HG03025 (cell line): Measurements from ENCODE around the gene TDRD10.

Experiments used
- ATAC-seq: cut with Tn5 transposase; IDR thresholded peaks from one replicate; pipeline ENCODE4 v1.9.1; 2021; ENCODE audit warnings: mild to moderate bottlenecking, moderate library complexity; ENCODE audit not compliant: unreplicated experiment, low FRiP score

TDRD10 gene

DNA sequence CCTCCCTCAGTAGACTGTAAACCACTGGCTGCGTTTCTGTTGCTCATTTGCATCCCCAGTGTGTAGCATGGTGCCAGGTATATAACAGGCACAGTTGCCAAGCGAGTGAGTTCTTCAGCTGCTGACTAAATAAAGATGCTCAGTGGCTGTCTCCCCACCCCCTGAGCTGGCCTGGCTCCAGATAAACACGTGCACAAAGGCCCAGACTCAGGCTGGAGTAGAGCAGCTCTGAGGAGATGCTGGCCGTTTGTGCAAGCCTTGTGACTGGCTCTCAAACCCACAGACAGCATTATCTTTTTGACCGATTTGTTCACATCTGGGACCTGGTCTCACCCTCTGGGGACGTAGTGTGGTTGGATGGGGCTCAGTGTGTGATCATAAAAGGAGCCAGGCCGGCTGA lies 72.7 kb downstream of the TDRD10 start:
- no peak for ATAC-seq

DNA sequence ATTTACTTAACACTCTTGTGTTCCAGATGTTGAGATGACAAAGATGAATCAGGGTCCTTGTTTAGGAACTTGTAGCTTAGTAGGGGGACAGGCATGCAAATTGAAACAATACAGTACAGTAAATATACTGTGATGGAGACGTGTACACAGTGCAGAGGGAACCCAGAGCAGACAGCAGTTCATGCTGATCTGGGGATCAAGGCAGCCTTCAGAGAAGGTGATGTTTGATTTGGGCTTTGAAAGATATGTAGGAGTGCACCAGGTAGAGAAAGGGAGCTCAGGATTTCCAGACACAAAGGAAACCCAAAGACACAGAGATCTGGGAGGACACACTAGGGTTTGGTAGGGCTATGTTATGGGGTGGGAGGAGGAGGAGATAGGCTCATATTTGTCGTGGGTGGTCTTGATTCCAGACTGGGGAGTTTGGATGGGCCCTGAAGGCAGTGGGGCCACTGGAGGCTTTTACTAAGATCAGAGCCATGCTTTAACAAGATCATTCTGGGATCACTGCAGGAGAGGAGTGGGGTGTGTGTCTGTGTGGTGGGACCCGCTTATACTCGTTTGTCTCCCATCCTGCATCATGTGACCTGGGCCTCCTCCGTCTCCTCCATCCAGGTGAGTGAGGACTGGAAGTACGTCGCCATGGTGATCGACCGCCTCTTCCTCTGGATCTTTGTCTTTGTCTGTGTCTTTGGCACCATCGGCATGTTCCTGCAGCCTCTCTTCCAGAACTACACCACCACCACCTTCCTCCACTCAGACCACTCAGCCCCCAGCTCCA lies 73.3 kb downstream of the TDRD10 start:
- no peak for ATAC-seq

DNA sequence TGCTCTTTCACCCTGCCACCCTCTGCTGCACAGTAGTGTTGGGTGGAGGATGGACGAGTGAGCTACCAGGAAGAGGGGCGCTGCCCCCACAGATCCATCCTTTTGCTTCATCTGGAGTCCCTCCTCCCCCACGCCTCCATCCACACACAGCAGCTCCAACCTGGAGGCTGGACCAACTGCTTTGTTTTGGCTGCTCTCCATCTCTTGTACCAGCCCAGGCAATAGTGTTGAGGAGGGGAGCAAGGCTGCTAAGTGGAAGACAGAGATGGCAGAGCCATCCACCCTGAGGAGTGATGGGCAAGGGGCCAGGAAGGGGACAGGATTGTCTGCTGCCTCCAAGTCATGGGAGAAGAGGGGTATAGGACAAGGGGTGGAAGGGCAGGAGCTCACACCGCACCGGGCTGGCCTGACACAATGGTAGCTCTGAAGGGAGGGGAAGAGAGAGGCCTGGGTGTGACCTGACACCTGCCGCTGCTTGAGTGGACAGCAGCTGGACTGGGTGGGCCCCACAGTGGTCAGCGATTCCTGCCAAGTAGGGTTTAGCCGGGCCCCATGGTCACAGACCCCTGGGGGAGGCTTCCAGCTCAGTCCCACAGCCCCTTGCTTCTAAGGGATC lies 74.0 kb downstream of the TDRD10 start:
- ATAC-seq, result no peak

- no peak for ATAC-seq
Observed at GRCh38 chr1:154577346-154578057, 75.5 kb downstream of the TDRD10 start.

- ATAC-seq, result no peak
Observed at GRCh38 chr1:154578058-154578418, 76.0 kb downstream of the TDRD10 start.

DNA sequence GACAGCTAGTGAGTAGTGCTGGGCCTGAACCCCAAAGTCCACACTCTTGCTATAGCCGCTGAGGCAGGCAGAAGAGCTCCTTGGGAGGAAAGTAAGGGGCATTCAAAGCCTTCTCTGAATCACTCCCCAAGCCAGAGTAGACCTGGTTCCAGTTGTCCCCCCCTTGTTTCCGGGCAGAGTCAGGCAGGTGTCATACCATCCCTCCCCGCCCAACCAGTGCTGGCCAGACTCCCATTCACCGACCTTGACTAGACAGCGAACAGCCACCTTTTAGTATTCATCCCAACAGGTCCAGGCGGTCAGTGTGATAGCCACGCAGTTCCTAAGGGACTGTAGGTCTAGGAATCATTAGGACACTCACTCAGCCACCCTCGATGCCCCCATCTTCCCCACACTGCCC lies 77.4 kb downstream of the TDRD10 start:
- ATAC-seq, result no peak

GRCh38 chr1:154581766-154582165 lies 79.7 kb downstream of the TDRD10 start:
- ATAC-seq, result no peak

- no peak for ATAC-seq
Observed at GRCh38 chr1:154582885-154583284, 80.9 kb downstream of the TDRD10 start.

DNA sequence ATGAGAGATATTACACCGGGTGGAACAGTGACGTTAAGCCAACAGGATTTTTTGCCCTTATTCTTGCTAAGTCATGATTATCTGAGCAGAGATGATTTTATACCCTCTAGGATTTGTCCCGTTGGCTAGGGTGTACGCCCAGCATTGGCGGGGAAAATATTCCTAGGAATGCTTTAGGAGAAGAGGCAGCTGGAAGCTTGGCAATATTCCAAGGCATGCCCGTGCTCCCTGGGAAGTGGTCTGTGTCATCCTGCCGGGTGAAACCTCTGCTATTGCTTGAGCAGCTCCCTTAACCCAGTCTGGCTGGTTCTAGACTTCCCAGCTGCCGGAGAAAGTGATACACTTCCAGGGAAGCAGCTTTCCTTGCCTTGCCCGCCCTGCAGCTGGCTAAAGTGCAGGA lies 81.8 kb downstream of the TDRD10 start:
- no peak for ATAC-seq

GRCh38 chr1:154584267-154584994 lies 82.4 kb downstream of the TDRD10 start:
- ATAC-seq, result no peak

DNA sequence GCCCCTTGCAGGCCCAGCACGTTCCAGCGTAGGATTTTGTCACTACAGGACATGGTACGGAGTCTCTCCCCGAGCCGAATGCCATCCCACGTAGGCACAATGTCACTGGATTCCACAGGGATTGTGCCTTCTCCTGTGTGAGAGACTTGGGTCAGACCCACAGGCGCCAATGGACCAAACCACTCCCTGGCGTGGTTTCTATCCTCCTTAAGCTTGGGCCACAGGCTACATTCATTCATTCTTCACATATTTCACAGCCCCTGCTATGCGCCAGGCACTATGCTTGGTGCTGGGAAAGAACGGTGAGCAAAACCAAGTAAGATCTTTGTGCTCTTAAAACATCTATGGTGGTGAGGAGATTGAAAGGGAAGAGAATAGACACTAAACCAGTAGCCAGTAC lies 84.2 kb downstream of the TDRD10 start:
- no peak for ATAC-seq

GRCh38 chr1:154586641-154587040 lies 84.6 kb downstream of the TDRD10 start:
- no peak for ATAC-seq

DNA sequence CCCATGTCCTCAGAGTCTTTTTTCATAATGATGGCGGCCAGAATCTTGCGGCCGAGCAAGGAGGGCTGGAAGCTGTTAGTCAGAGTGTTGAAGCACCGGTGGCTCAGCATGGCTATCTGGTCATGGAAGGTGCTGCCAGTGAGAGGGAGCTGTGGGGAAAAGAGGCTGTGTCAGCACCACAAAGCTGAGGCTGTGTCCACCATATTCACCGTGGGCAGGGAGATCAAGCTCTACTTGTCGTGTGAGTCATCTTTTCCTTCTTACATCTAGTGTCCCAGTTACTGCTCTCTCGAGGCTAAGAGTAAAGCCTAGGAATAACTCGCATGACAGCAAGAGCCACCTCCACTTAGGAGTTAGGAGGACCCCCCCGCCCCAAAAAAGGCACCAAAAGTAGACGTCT lies 87.8 kb downstream of the TDRD10 start:
- ATAC-seq, result no peak

DNA sequence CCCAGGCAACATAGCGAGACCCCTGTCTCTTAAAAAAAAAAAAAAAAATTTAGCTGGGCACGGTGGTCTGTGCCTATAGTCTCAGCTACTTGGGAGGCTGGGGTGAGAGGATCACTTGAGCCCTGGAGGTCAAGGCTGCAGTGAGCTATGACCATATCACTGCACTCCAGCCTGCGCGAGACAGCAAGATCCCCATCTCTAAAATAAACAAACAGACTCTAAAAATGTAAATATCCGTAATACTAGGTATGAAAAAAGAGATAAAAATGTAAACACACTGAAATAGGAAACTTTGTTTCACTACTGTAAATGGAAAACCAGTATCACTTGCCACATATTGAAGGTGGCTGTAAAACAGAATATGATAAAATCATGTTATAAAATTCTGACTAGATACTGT lies 88.7 kb downstream of the TDRD10 start:
- no peak for ATAC-seq

GRCh38 chr1:154591206-154591605 lies 89.2 kb downstream of the TDRD10 start:
- no peak for ATAC-seq

GRCh38 chr1:154593390-154593789 lies 91.4 kb downstream of the TDRD10 start:
- ATAC-seq, result no peak

GRCh38 chr1:154594811-154595210 lies 92.8 kb downstream of the TDRD10 start:
- no peak for ATAC-seq

DNA sequence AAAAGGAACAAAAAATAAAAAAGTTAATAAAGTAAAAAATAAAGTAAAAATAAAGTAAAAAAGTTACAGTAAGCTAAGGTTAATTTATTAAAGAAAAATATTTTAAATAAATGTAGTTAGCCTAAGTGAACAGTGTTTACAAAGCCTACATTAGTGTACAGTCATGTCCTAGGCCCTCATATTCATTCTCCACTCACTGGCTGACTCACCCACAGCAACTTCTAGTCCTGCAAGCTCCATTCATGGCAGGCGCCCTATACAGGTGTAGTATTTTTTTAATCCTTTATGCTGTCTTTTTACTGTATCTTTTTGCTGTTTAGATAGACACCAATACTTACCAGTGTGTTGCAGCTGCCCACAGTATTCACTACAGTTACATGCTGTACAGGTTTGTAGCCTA lies 93.6 kb downstream of the TDRD10 start:
- ATAC-seq, result no peak
